AG10803 (cell line): ENCODE measurements around the gene CACNG3.

Experiments
- DNase-seq: peaks from one replicate; pipeline ENCODE4 v3.0.0; 2010; ENCODE audit warnings: low read depth
- H3K4me3 ChIP-seq: 2 replicates; pipeline ENCODE4 v1.5.1; 2011; ENCODE audit warnings: mild to moderate bottlenecking, low read length, control low read depth
- CTCF ChIP-seq: conservative IDR thresholded peaks from 2 replicates; pipeline ENCODE4 v1.5.1; 2011; ENCODE audit warnings: mild to moderate bottlenecking, low read length, control low read depth, inconsistent platforms

Gene CACNG3

GRCh38 chr16:24275413-24275812 lies 19.3 kb downstream of the CACNG3 start:
- TF ChIP-seq CTCF = no peak
- no peak for DNase-seq

DNA sequence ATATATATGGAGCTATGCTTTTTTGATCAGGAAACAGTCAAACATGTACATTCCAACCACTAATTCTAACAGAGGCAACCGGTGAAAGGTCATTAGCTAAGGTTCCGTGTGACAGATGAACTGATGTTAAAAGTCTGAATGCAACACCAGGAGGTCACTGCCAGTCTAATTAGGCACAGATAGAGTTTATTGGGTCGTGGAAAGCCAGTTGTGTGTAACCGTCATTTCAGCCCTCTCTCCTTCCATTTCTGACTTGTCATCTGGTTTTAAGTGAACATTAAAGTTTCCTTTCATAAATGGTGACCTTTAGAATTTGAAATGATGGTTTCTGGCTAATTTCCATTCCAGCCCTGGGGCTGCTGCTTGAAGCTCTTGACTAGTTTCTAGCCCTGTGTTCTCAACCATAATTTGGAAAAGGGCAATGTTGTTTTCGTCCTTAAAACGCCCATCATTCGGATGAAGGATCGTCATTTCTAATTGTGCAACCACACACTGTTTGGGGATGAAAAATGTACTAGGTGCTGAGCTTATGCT lies 23.9 kb downstream of the CACNG3 start:
- H3K4me3 ChIP-seq = no peak overlapping the region
- no peak for DNase-seq
- TF ChIP-seq CTCF = no peak

More at GRCh38 chr16:24275413-24275812, 19.3 kb downstream of the CACNG3 start:
- no peak overlapping the region for H3K4me3 ChIP-seq

DNA sequence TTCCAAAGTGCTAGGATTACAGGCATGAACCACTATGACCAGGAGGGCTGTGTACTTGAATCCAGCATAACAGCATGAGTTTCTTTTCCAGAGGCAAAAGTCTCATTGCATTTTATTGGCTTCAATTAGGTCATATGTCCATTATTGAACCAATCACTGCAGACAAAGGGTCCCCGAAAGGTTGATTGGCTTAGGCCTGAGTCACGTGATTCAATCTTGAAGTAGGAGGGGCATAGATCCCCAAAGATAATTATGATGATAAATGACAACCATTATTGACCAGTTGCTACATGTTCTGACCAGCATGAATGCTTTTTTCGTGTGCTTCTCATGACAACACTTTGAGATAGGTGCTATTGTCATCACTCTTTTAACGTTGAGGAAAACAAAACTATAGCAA lies 25.3 kb downstream of the CACNG3 start:
- no peak for DNase-seq
- H3K4me3 ChIP-seq = no peak overlapping the region
- no peak for TF ChIP-seq CTCF

GRCh38 chr16:24282141-24282540 lies 26.0 kb downstream of the CACNG3 start:
- no peak for DNase-seq
- no peak for TF ChIP-seq CTCF
- no peak overlapping the region for H3K4me3 ChIP-seq

DNA sequence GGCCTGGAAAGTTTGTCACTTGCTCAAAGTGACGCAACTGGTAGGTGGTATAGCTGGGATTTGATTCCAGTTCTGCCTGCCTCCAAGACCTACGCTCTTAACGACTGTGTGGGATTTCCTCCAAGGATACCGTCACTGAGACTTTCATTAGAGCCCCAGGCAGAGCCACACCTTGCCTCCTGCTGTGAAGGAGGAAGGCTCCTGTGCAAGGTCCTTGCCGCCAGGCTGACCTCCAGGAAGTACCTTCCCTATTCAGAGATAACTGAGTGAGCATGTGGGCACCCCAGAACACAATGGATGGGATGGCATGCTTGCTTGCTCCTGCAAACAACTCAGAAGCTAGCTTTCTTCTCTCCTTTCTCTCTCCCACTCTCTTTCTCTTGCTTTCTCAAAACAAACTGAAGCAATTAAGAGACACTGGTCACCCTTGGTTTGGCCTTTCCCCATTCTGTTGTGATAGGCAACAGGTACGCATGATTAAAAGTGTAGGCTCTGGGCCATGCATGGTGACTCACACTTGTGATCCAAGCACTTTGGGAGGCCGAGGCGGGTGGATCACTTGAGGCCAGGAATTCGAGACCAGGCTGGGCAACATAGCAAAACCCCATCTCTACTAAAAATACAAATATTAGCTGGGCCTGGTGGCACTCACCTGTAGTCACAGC lies 30.7 kb downstream of the CACNG3 start:
- TF ChIP-seq CTCF = no peak
- no peak for DNase-seq
- no peak overlapping the region for H3K4me3 ChIP-seq

DNA sequence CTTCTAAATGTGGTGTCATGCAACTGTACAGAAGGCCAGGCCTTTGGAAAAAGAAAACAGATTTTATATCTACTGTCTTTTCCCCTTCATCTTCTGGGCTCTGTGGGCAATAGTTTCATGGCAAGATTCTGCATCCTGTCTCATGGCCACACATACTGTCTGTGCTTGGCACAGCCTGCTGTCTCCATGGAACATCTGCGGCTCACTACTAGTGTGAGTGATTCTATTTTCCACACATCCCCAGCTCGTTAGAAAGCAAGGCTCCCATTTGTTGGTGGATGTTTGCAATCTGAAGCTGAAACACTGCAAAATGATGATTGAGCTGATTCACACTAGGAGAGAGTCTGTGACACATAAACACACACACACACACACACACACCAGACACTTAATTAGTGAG lies 32.4 kb downstream of the CACNG3 start:
- DNase-seq = no peak
- H3K4me3 ChIP-seq = no peak overlapping the region
- TF ChIP-seq CTCF = no peak

DNA sequence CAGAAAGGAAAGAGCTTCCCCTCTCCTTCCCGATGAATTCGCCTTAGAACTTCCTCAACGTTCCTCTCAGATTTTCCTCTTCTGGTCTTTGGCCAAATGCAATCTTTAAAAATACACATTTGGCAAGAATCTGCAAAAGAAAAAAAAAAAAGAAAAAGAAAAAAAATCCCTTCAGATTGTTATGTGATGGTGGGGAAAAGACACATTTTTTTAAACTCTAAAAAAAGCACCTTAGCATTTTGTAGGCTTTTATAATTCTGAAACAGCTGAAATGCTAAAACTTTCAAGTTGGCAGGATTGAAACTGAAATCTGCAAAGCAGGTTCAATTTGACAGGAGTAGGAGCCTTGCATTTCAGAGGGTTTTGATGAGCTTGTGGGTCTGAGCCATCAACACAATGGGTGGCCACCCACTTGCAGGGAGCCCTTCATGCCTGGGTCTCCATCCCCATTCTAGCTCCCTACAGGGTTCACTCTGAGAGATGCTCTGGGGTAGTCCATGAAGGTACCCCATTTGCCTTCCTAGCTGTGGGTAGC lies 33.1 kb downstream of the CACNG3 start:
- no peak for DNase-seq
- no peak overlapping the region for H3K4me3 ChIP-seq
- TF ChIP-seq CTCF = no peak
